HG03095 (cell line): Measurements from ENCODE around the gene SEMA5B.

ENCODE experiments used
- ATAC-seq: cut with Tn5 transposase; IDR thresholded peaks from one replicate; pipeline ENCODE4 v1.9.1; 2021; ENCODE audit warnings: moderate library complexity; ENCODE audit not compliant: unreplicated experiment

Gene SEMA5B

DNA sequence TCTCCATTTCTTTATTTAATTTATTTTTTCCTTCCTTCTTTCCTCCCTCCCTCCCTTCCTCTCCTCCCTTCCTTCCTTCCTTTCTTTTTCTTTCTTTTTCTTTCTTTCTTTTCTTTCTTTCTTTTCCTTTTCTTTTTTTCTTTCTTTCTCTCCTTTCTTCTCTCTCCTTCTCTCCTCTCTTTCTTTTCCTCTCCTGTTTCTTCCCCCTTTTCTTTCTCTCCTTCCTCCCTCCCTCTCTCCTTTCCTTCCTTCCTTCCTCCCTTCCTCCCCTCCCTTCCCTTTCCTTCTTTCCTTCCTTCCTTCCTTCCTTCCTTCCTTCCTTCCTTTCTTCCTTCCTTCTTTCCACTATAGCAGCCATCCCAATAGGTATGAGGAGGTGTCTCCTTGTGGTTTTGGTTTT, 32.5 kb upstream of the SEMA5B start:
- ATAC-seq: no peak

GRCh38 chr3:123058505-123058904, 30.9 kb upstream of the SEMA5B start:
- ATAC-seq: no peak

DNA sequence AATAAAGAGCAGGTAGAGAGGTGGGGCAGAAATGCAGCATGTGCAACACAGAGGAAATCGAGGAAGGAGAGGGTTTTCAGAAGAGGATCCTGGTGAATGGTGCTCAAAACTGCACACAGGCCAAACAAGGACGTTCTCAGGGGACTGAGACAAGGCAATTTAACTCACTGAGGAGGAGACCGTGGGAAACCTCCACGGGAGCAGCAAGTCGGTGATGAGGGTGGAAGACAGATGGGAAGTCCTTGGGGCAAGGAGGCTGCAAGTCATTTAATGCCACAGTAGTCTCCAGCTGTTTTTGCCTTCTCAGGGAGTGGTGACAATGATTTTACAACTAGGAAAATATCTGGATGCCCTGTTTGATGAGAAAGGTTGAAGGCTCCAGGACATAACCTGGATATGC, 27.8 kb upstream of the SEMA5B start:
- ATAC-seq: no peak

DNA sequence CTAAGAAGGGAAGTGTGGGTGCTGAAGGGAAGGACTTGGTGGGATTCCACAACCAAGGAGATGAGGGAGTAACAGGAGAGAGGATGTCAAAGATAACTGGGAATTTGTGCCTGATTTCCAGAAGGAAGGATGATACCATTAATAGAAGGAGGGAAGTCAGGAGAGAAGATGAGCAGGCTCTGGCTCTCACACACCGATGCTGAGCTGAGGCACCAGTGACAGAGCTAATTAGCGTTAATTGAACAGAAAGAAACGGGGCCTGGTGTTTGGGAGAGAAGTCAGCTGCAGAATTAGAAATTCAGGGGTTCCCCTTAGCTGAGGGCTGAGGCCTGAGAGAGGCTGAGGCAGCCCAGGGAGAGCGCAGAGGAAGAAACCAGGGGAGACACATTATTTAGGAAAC, 27.4 kb upstream of the SEMA5B start:
- no peak for ATAC-seq

GRCh38 chr3:123054109-123054778, 26.7 kb upstream of the SEMA5B start:
- no peak for ATAC-seq

GRCh38 chr3:123053107-123053506, 25.5 kb upstream of the SEMA5B start:
- no peak for ATAC-seq

DNA sequence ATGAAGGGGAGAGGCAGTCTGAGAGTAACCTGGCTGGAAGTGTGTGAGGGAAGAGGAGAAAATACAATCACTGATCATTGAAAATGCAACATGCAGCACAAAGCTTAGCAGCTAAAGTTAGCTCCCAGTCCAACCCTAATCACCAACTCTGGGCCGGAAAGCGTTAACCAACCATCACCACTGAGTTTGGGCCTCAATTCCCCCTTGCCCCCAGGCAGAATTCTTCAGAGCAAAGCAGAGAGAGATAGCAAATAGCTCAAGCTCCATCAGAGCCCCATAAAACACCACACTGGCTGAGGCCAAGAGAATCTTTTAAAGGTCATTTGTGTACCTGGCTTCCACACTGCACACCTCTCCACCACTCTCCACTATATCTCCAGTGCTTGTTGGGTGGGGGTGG, 23.1 kb upstream of the SEMA5B start:
- ATAC-seq: no peak

DNA sequence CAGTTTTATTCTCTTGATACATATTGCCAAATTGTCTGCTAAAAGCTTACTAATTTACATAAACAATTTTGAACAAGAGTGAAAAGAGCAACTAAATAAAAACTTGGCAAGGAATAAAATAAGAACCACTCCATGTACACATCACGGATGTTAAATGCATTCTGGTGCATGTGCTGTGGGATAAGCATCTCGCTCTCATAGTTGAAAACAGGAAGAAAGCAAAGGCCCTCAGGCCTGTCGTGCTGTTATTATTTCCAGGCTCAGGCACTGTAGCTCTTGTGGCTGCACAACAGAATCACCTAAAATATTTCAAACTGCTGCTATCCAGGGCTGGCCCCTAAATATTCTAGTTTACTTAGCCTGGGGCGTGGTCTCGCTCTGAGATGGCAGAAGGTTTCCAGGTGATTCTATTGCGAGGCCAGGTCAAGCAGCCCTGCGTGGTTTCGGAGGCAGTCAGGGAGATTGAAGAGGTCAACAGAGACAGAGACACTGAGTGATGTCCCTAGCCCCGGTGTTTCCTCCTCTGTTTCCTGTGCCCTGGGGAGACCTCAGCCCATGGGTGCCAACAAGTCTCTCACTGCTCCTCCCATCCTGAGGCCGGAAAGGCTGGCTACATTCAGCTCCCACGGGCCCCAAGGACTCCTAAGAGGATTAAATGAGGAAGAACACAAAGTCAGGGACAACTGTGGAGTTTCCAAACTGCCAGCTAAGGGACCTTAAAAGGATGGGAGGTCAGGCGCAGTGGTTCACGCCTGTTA, 21.1 kb upstream of the SEMA5B start:
- no peak for ATAC-seq

DNA sequence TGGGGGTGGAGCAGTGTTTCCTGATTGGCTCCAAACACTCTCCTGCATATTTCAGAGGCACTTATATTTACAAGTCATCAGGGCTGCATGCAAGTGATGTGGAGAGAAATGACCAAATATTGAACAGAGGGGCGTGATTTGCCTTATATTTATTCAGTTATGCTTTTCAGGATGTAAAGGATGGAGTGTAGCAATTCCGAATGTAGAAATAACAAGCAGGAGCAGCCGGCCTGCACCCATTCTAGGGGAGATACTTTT, 19.4 kb upstream of the SEMA5B start:
- ATAC-seq: no peak

GRCh38 chr3:123046262-123047061, 18.9 kb upstream of the SEMA5B start:
- ATAC-seq: no peak

GRCh38 chr3:123044981-123045763, 17.6 kb upstream of the SEMA5B start:
- no peak for ATAC-seq

DNA sequence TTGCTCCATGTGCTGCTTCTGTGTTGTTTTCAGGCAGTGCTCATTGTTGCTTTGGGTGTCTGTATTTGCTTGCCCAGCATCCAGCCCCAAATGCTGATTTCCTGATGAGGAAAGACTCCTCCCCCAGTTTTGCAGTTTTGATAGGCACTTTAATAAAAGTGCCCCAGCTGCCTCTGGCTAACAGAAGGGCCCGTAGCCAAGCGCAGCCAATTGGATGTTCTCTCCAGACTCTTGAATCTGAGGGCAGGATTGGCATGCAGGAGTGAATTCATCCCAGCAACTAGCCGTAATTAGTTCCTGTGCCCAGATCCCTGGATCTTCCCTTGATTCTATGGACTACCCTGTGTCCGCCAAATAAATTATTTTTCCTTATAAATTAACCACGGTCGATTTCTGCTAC, 14.8 kb upstream of the SEMA5B start:
- ATAC-seq: no peak

GRCh38 chr3:123039178-123039577, 11.6 kb upstream of the SEMA5B start:
- ATAC-seq: no peak

GRCh38 chr3:123038751-123039150, 11.2 kb upstream of the SEMA5B start:
- no peak for ATAC-seq

GRCh38 chr3:123037015-123037375, 9.4 kb upstream of the SEMA5B start:
- ATAC-seq: no peak

GRCh38 chr3:123036352-123037014, 8.9 kb upstream of the SEMA5B start:
- no peak for ATAC-seq

DNA sequence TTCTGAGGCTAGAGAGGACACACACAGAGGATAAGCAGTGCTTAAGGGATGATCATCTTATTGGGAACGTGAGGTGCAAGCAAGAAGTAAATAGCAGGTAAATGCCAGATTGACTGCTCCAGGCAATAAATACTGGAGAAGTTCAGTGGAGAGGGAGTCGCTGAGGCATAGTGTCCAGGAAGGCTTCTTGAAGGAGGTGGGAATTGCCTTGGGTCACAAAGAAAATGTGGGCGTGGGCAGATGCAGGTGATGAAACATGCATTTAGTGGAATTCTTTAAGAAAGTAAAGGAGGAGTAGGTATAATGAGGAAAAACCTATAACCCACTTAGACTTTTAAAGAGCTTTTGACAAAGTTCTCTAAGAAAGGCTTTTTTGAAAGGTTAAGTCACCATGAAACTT, 7.4 kb upstream of the SEMA5B start:
- no peak for ATAC-seq

DNA sequence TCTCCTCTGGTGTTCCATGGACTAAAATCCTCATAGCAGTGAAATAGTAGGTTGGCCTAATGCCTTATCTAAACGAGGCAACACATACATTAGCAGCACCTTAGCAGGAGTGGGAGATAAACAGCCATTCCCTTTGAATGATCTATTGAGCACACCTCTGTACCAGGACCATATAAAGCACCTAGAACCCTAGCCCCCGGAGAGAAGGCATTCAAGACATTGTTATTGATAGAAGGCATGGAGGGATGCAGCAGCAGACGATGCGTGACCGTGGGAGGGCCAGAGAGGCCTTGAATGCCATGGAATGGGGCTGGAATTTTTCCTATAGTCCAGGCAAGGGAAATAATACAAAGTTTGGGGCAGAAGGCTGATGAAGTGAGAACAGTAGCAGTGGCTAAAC, 6.6 kb upstream of the SEMA5B start:
- no peak for ATAC-seq

GRCh38 chr3:123032057-123032456, 4.5 kb upstream of the SEMA5B start:
- no peak for ATAC-seq

- no peak for ATAC-seq
Observed at GRCh38 chr3:123031051-123031450, 3.5 kb upstream of the SEMA5B start.

GRCh38 chr3:123028233-123028828, 768 bp upstream of the SEMA5B start:
- ATAC-seq: no peak
